Cardiac muscle cell (in vitro differentiated cells and primary cell): ENCODE results near the gene SHLD2. TPM values are rescaled to one million over a fixed set of nuclear protein-coding genes. Genes with fewer than 3 reads are reported as not detected.
"Not testable (repeated sequence)": the region's sequence is repeated elsewhere in the genome, so short reads cannot be mapped to it uniquely, and the experiment has no call there.

Experiments
- DNase-seq, 2 donors: peaks; one replicate each; pipeline versions ENCODE4 v3.0.0 to v3.0.0-alpha.2; 2010 to 2017; ENCODE audit warnings: low read depth in 1 of 2, low spot score in 1 of 2
- H3K27ac ChIP-seq: fragments of 200-600 bp; sonication (generic); 2 replicates; pipeline ENCODE4 v1.5.1; 2016
- H3K27me3 ChIP-seq: fragments of 200-600 bp; sonication (generic); 2 replicates; pipeline ENCODE4 v1.6.0; 2016; ENCODE audit warnings: control low read depth
- H3K36me3 ChIP-seq: fragments of 200-600 bp; sonication (generic); 2 replicates; pipeline ENCODE4 v1.5.1; 2016; ENCODE audit warnings: control low read depth
- H3K4me1 ChIP-seq: fragments of 200-600 bp; sonication (generic); 2 replicates; pipeline ENCODE4 v1.8.1; 2017; ENCODE audit warnings: low read depth, mild to moderate bottlenecking, mixed run types
- H3K4me3 ChIP-seq: fragments of 200-600 bp; sonication (generic); 2 replicates; pipeline ENCODE4 v1.5.1; 2016; ENCODE audit warnings: mild to moderate bottlenecking
- H3K9me3 ChIP-seq: fragments of 200-600 bp; sonication (generic); 2 replicates; pipeline ENCODE4 v1.5.1; 2017; ENCODE audit warnings: low read depth, mild to moderate bottlenecking, control low read depth
- polyA plus RNA-seq: library from polyadenylated mRNA; unstranded; fragments of >200 nt; fragmentation: Nextera tagmentation; extraction: Ambion mirVana; gene quantifications from 2 replicates; pipeline ENCODE4 v1.2.1, GENCODE V29; 2016
- total RNA-seq: library from RNA; depleted of rRNA; stranded (reverse); fragments of >200 nt; gene quantifications from 2 replicates; pipeline ENCODE4 v1.2.3, GENCODE V29; 2016
- TF ChIP-seq, protein P1 (sequence below): IDR thresholded peaks from 2 replicates; pipeline ENCODE4 v1.5.1; 2012; ENCODE audit warnings: low read depth, mild to moderate bottlenecking, low read length

The SHLD2 gene
- total and polyA plus RNA-seq, 2 experiments from 2014 or later = 14.1 to 18.5 TPM

DNA sequence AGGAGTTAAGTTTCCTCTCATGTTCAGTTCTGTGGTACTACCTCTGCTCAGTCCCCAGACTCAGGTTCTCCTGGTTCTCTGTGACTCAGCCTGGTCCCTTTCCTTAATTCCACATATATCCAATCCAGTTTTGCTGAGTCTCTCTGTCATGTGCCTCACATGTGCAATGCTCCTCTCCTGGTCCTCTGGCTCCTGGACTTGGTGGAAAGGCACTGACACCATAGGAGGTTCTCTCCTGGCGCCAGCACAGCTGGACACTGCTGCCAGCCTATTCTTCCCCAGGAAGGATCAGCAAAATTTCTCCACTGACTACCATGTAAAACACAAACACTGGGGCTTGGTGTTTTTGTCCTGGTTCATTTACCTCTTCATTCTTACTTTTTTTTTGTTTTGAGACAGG is 28.1 kb upstream of the SHLD2 start:
- Histone ChIP-seq H3K4me1 (peaks cover 14% of the 10 kb centered on the region), H3K27me3 (no peaks in the 10 kb centered on the region), H3K4me3 (no peak overlapping the region), H3K27ac (no peak overlapping the region), H3K36me3 (peaks cover 24% of the 10 kb centered on the region), H3K9me3 (no peaks in the 10 kb centered on the region)
- TF ChIP-seq, protein P1, sequence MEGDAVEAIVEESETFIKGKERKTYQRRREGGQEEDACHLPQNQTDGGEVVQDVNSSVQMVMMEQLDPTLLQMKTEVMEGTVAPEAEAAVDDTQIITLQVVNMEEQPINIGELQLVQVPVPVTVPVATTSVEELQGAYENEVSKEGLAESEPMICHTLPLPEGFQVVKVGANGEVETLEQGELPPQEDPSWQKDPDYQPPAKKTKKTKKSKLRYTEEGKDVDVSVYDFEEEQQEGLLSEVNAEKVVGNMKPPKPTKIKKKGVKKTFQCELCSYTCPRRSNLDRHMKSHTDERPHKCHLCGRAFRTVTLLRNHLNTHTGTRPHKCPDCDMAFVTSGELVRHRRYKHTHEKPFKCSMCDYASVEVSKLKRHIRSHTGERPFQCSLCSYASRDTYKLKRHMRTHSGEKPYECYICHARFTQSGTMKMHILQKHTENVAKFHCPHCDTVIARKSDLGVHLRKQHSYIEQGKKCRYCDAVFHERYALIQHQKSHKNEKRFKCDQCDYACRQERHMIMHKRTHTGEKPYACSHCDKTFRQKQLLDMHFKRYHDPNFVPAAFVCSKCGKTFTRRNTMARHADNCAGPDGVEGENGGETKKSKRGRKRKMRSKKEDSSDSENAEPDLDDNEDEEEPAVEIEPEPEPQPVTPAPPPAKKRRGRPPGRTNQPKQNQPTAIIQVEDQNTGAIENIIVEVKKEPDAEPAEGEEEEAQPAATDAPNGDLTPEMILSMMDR = no peak
- DNase-seq = no peak

DNA sequence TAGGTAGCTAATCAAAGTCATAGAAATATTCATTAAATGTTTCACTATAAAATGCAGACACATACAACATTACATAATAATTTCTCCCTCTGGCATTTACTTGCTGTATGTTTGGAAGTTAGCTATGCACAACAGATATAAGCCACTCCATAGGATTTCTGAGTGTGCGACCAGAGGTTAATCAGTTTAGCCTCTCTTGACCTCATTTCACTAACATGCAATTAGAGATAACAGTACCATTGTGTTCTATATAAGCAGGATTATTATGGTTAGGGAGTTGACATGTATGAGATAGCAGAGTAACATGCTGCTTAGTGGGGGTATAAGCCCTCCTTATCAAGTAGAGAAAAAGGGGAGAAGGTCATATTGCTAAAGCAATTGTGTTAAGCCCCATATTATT is 26.7 kb upstream of the SHLD2 start:
- H3K36me3 ChIP-seq = peaks cover 11% of the 10 kb centered on the region

DNA sequence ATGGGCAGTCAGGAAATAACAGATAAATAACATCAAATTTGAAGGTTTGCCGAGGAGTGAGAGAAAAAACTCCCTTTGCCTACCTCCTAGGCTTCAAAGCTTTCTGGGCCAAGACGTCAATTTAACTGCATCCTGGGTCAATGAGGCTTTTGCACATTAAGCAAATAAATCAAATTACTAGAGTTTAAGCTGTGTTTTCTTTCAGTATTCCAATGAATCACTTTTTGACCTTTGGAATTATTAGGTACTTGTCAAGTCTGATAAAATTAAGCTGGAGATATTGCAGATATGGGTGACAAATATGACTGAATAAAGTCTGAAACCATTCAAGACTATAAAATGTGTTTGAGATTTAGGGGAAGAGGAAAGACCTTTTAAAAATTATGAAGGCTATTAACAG is 22.6 kb upstream of the SHLD2 start:
- no peak overlapping the region for H3K27ac ChIP-seq
- no peaks in the 10 kb centered on the region for H3K9me3 ChIP-seq
- no peak overlapping the region for H3K4me3 ChIP-seq
- peaks cover 19% of the 10 kb centered on the region for H3K4me1 ChIP-seq
- TF ChIP-seq, protein P1 = no peak
- no peaks in the 10 kb centered on the region for H3K27me3 ChIP-seq
- peaks cover 16% of the 10 kb centered on the region for H3K36me3 ChIP-seq
- no peak for DNase-seq

More for the DNA sequence above, 26.7 kb upstream of the SHLD2 start:
- DNase-seq = peak in 1 of 2 donors; percentile 51
- TF ChIP-seq, protein P1 = no peak
- Histone ChIP-seq H3K9me3 (no peaks in the 10 kb centered on the region), H3K4me3 (no peak overlapping the region), H3K27me3 (no peaks in the 10 kb centered on the region), H3K4me1 (peaks cover 14% of the 10 kb centered on the region), H3K27ac (peak overlapping the region; percentile 8)

DNA sequence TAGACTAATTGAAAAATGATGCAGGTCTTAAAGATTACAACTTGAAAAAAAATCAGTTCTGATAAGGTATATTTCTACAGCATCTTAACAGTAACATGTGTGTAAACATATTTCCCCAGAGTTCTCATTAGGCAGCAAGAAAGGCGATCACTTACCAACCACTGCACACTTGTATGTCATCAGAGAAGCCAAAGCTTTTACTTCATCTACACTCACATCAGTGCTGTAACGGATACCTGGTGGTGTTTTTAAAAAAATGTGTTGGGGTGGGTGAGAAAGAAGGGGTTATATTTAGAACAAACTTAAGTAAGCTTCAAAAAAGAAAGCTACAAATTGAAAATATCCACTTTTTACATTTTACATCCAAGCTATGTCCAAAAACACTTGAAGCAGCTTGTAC is 18.6 kb upstream of the SHLD2 start:
- not testable (repeated sequence) for H3K4me1 ChIP-seq, DNase-seq, H3K27me3 ChIP-seq, H3K4me3 ChIP-seq, H3K27ac ChIP-seq, H3K9me3 ChIP-seq
- peaks cover 13% of the 10 kb centered on the region for H3K36me3 ChIP-seq

DNA sequence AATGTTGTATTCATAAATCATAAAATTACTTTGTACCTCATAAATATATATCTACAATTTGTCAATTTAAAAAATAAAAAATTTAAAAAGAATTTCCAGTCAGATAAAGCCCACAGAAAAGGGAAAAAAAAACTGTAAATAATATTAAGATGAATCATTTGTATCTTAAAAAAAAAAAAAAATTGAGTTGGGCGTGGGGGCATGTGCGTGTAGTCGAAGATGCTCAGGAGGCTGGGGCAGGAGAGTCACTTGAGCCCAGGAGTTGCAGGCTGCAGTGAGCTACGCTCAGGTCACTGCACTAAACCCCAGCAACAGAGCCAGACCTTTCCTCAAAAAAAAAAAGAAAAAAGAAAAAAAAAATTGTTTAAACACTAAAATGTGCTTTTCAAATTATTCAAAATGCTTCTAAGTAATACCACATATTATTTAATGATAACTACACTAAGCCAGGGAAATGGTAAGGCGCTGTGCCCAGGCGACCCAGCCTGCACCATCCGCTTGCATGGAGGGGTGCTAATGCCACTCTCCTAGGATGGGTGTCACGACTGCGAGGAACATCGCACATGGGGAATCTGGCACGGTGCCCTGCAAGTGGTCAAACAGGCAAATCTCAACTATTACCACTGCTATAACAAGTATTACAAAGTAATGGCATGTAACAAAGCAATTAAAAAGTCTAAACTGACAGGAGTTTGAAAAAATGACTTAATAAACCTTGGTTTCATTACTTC is 15.7 kb upstream of the SHLD2 start:
- Histone ChIP-seq H3K9me3 (no peaks in the 10 kb centered on the region), H3K4me1 (peaks cover 12% of the 10 kb centered on the region), H3K27me3 (no peaks in the 10 kb centered on the region), H3K4me3 (no peak overlapping the region), H3K27ac (no peak overlapping the region), H3K36me3 (peaks cover 6% of the 10 kb centered on the region)
- DNase-seq = no peak
- TF ChIP-seq, protein P1 = no peak

DNA sequence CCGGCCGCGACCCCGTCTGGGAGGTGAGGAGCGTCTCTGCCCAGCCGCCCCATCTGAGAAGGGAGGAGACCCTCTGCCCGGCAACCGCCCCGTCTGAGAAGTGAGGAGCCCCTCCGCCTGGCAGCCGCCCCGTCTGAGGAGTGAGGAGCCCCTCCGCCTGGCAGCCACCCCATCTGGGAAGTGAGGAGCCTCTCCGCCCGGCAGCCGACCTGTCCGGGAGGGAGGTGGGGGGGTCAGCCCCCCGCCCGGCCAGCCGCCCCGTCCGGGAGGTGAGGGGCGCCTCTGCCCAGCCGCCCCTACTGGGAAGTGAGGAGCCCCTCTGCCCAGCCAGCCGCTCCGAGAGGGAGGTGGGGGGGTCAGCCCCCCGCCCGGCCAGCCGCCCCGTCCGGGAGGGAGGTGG is 14.4 kb upstream of the SHLD2 start:
- not testable (repeated sequence) for H3K27ac ChIP-seq, H3K27me3 ChIP-seq, H3K9me3 ChIP-seq

DNA sequence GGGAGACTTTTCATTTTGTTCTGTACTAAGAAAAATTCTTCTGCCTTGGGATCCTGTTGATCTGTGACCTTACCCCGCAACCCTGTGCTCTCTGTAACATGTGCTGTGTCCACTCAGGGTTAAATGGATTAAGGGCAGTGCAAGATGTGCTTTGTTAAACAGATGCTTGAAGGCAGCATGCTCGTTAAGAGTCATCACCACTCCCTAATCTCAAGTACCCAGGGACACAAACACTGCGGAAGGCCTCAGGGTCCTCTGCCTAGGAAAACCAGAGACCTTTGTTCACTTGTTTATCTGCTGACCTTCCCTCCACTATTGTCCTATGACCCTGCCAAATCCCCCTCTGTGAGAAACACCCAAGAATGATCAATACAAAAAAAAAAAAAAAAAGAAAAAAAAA is 13.4 kb upstream of the SHLD2 start:
- H3K27ac ChIP-seq, DNase-seq, H3K4me3 ChIP-seq, H3K9me3 ChIP-seq, H3K36me3 ChIP-seq, H3K27me3 ChIP-seq, H3K4me1 ChIP-seq: not testable (repeated sequence)

More for the DNA sequence above, 14.4 kb upstream of the SHLD2 start:
- H3K4me3 ChIP-seq, H3K36me3 ChIP-seq, DNase-seq: not testable (repeated sequence)
- H3K4me1 ChIP-seq = peaks cover 12% of the 10 kb centered on the region

DNA sequence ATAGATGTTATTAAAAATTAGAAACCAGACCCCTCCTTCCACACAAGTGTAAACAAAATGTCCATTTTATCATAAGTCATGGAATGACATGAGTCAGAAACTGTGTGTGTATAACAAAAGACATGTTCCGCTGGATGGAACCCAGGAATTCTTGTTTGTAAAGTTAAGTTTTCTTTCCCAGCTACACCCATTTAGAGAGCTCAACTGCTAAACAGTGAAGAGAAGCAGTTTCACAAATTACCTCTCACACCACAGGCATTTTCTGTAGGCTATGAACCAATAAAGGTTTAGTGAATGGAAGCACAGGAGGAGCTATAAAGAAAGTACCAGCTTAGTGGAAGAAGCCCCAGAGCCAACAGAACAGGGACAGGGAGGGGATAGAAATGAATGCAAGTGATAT is 12.8 kb upstream of the SHLD2 start:
- not testable (repeated sequence) for H3K4me3 ChIP-seq, H3K4me1 ChIP-seq, H3K9me3 ChIP-seq, H3K27me3 ChIP-seq, H3K36me3 ChIP-seq
- DNase-seq = peak in 1 of 2 donors; percentile 55
- peak overlapping the region; percentile 60 for H3K27ac ChIP-seq

DNA sequence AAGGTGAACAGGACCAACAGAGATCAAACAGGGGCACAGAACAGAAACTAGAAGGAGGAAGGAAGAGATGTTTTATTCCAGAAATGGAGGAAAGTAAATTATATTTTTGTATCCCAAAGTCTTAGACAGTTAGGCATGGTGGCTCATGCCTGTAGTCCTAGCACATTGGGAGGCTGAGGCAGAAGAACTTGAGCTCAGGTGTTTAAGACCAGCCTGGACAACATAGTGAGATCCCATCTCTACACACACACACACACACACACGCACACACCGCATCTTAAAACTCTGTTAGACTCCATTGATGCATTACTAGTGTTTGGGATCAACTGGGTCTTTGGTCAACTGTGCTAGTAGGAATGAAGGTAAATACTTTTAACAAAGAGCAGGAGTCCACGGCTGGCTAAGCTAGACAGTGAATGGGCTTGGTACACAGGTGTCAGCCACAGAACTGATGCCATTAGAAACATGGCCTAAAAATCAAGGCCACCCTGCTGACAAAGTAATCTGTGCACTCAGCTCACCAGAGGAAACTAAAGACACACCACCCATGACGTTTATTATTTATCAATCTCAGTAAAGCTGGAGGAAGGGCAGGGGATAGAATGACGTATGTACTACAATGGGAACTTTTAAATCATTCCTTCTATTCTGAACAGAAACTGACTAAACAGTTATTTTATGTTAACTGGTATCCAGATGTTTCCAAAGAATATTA is 11.3 kb upstream of the SHLD2 start:
- H3K4me3 ChIP-seq, H3K4me1 ChIP-seq, H3K27me3 ChIP-seq, H3K27ac ChIP-seq, H3K36me3 ChIP-seq, H3K9me3 ChIP-seq: not testable (repeated sequence)
- DNase-seq = peak in 1 of 2 donors; percentile 65

DNA sequence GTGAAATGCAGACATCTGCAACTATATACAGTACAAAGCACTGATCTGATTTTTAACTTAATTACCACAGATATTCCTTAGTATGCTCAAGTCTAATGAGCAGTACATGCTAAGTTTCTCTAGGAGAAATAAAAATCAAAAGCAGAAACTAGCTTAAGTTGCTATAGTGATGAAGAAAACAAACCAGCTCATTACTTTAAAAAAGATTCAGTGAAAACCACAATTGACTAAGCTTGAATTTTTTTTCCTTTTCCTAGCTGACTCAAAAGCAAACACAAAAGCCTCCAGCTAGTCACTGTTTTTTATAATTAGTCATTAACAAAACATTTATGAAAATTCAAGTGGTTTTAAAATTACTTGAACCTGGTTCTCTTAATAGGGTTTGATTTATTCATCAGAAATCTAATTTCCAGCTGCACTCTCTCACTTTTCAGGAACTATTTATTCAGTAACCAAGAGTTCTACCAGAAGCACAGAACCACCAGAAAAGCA is 10.7 kb upstream of the SHLD2 start:
- H3K27me3 ChIP-seq, H3K36me3 ChIP-seq, H3K4me3 ChIP-seq, H3K9me3 ChIP-seq, H3K4me1 ChIP-seq, H3K27ac ChIP-seq: not testable (repeated sequence)
- DNase-seq = peak in 1 of 2 donors; percentile 56
